T47D (cell line): Measurements from ENCODE around the gene COL1A1.

Experiments used
- DNase-seq, 2 experiments: peaks; one replicate each; pipeline versions ENCODE4 v3.0.0 to v3.0.0-alpha.2; 2011 to 2012; ENCODE audit warnings: low read depth in 1 of 2, low spot score in 1 of 2
- JUND ChIP-seq: IDR thresholded peaks from 2 replicates; pipeline ENCODE4 v1.6.1; 2012; ENCODE audit warnings: low read depth
- in situ Hi-C: cut with HindIII; loops from 2 replicates; pipeline ENCODE4 v1.10.0; 2016; ENCODE audit warnings: low sequenced_read_pairs, low pct_unique_long_range_greater_than_20kb

COL1A1 gene

DNA sequence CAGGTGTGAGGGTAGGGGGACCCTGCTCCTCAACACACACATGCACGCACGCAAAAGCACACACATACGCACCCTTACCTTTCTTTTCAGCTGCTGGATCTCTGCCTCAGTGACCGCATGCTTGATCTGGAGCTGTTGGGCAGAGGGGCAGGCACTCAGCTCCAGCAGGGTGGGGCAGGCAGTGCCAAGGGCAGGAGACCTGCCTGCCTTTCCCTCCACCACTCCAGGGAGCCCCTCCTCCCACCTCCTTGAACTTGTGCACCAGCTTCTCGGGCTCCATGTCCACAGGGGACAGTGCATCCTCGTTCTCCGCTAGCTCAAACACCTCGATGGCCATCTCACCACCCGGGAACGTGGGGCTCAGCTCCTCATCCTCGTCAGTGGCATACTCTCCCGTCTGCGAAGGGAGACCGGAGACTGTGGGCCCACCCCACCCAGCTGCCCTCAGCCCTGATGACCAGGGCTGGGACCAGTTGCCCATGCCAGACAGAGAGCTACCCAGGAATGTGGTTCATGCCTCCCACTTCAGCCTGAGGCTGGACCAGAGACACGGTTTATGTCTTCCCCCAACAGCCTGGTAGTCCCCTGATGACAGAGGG lies 62.1 kb downstream of the COL1A1 start:
- DNase-seq, result no peak
- in situ Hi-C loops, result no loop called here
- no peak for TF ChIP-seq JUND

DNA sequence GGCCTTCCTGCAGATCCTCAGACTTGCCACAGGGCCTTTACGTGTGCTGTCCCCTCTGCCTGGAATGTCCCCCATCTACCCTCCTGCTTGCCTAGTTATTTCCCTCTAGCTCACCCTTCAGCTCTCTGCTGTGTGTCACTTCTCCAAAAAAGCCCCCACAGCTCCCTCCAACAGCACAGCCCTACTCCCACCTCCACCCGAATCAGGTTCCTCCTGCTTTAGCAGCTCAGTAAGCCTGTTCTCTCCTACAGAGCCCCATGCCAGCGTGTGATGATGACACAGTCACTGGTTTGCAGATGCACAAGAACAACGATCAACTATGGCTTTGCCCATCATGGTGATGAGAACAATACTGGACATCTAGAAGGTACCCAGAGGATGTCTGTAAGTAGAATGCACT lies 64.4 kb downstream of the COL1A1 start:
- no peak for TF ChIP-seq JUND
- no peak for DNase-seq
- in situ Hi-C loops, result no loop called here

DNA sequence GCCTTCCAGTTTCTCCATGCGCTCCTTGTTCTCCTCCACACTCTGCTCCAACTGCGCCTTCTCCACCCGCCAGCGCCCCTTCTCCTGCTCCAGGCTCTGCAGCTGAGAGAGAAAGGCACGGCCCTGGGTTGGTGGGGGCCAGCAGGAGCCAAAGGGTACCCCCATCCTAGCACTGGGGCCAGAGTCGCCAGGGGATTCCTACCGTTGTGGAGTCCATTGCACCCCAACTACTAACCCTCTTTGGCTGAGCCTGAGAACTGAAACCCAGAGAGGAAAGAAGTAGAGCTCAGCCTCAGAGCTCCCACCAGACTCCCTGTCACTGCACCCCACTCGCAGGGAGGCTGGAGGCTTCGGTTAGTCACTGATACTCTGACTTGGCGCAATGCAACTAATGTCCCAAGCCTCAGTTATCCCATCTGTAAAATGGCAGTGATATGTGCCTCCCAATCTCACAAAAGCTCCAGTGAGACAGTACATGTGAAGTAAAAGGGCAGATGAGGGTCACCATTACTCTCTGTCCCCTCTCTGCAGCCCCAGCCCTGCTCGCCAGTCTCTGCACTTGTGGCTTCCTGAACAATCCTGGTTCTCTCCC lies 65.2 kb downstream of the COL1A1 start:
- in situ Hi-C loops, result no loop called here

DNA sequence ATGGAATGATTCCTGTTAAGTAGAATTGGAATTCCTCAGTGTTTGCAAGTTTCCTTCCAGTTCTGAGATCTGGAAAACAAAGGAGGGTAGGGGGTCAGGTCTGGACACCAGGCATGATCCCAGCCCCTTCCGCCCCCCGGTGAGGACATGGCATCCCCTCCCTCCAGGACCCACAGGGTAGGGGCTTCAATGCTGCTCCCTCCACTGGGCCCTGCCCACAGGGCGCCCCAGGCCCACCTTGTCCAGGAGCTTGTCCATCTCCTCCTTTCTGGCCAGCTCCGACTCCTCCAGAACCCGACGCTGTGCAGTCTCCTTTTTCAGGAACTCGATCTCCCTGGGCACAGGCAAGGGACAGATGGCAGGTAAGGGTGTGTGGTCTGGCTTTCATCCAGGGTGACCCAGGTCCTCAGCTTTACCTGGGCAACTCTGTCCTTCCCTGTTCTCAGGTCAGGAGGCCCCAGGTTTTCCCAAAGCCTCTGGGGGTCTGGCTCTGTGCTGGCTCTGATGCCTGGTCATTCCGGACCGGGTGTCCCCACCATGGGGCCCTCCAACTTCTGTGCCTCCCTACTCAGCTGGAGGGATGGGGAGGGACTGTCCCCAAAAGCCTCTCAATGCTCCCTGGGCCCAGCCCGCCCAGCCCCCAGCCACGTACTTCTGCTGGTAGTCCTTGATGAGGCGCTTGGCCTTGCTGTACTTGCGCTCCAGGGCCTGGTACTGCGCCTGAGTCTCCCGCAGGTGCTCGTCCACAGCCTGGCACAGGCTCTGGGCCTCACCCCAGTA lies 65.9 kb downstream of the COL1A1 start:
- in situ Hi-C loops, result no loop called here
- no peak for TF ChIP-seq JUND
- DNase-seq, result no peak

More for the DNA sequence above, 65.2 kb downstream of the COL1A1 start:
- no peak for DNase-seq
- TF ChIP-seq JUND, result no peak

DNA sequence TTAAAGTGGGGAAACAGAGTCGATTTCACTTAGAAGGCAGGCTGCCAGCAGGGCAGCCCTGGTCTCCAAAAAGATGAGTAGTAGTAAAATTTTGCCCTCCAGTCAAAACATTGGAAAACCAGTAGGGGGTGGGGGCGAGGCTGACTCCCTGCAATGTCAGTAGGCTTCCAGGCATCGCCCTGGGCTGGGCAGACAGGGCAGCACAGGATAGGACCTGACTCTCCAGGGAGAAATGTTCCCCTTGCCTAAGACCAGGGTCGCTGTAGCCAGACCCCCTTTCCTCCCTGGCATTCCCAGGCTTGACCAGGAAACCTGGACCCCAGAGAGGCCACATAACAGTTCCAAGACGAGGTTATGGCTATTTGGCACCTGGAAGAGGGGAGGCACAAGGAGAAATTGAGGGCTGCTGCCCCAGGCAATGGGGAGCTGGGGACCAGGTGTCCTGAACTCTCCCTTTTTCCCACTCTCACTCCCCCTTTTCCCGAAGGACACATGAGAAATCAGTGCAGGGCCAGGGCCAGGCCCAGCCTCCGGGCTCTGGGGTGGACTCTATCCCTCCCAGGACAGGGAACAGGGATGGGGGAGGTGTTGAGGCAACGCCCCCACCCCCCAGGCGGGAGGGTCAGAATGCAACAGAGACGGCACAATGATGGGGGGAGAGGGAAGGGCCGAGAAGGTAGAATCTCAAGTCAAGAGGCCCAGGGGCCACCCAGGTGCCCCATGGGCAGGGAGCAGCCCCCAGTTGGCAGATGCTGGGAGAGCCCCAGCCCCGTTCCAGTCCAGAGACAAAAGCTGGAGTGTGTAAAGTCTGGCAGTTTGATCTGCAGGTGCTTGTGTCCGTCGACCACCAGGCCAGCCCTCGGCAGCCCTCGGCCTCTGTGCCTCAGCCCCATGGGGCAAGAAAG lies 67.0 kb downstream of the COL1A1 start:
- no peak for DNase-seq
- TF ChIP-seq JUND, result no peak
- in situ Hi-C loops, result no loop called here

DNA sequence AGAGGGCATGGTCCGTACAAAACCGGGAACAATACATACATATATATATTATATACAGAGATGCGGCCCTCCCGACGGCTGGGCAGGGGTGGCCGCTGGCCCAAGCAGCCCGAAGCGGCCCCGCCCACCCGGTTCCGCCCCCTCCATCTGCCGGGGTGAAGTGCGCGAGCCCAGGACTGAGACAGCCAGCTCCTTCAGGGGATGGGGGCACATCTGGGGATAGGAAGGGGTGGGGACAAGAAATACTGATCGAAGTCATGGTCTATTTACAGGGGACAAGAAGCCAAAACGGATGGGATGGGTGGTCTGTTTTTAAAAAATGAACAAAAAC lies 67.7 kb downstream of the COL1A1 start:
- in situ Hi-C loops, result no loop called here

More for the DNA sequence above, 67.7 kb downstream of the COL1A1 start:
- TF ChIP-seq JUND, result no peak
- DNase-seq, result no peak
